Body of pancreas (tissue), 4 donors: ENCODE data around the gene PCDHB7. TPM values are rescaled to one million over a fixed set of nuclear protein-coding genes. Genes with fewer than 3 reads are reported as not detected.
"Not testable (repeated sequence)": the region's sequence is repeated elsewhere in the genome, so short reads cannot be mapped to it uniquely, and the experiment has no call there.

Experiments
- ATAC-seq: fragments of 150-250 bp; one replicate; pipeline ENCODE4 v1.9.1; 2016
- DNase-seq, 4 donors: peaks; one replicate each; pipeline ENCODE4 v3.0.0-alpha.2; 2019
- H3K27ac ChIP-seq, 4 donors: fragments of 200-600 bp; sonication (generic); 1 replicate in 3 of 4; 2 replicates in 1 of 4; pipeline versions ENCODE4 v1.5.1 to v1.6.1; 2016 to 2019; ENCODE audit warnings: mild to moderate bottlenecking in 1 of 4, mixed read lengths in 1 of 4, moderate library complexity in 1 of 4
- H3K27me3 ChIP-seq, 2 donors: fragments of 200-600 bp; sonication (generic); one replicate each; pipeline ENCODE4 v1.6.0; 2016; ENCODE audit warnings: mild to moderate bottlenecking in 1 of 2
- H3K36me3 ChIP-seq, 2 donors: fragments of 200-600 bp; sonication (generic); replicated peaks in 1 of 2; 2 replicates each; pipeline ENCODE4 v1.5.1; 2016; ENCODE audit warnings: low read depth in 2 of 2; ENCODE audit not compliant: insufficient read depth in 1 of 2
- H3K4me1 ChIP-seq: fragments of 200-600 bp; sonication (generic); one replicate; pipeline ENCODE4 v1.6.0; 2016
- H3K4me3 ChIP-seq, 2 donors: fragments of 200-600 bp; sonication (generic); 1 replicate in 1 of 2; 2 replicates in 1 of 2; pipeline ENCODE4 v1.5.1; 2016 to 2019
- H3K9me3 ChIP-seq, 3 donors: fragments of 200-600 bp; sonication (generic); 1 replicate in 2 of 3; 2 replicates in 1 of 3; pipeline ENCODE4 v1.5.1; 2016
- POLR2A ChIP-seq, 3 donors: fragments of 450-650 bp; IDR thresholded peaks; one replicate each; pipeline ENCODE4 v1.6.1; 2016; ENCODE audit warnings: antibody characterized with exemption in 3 of 3, mild to moderate bottlenecking in 2 of 3
- whole genome bisulfite sequencing, 2 donors: methylation state at CpG; one replicate each; pipeline ENCODE4 v1.1.5; 2017; 5-methylcytosine and 5-hydroxymethylcytosine counted together
- intact Hi-C: fragments of 100-400 bp; cut with DNase I; formaldehyde crosslinking; loops from one replicate; pipeline ENCODE4 v1.15.1; 2023
- total RNA-seq, 2 donors: library from RNA; depleted of rRNA; stranded (reverse); fragments of >200 nt; gene quantifications; one replicate each; pipeline ENCODE4 v1.1.0, GENCODE V29; 2016
- TF ChIP-seq, protein P1 (sequence below), 7 experiments: fragments of 450-650 bp in 4 of 7; fragments of 200-600 bp in 3 of 7; sonication (generic) in 3 of 7; IDR thresholded peaks; one replicate each; pipeline ENCODE4 v1.5.1; 2016 to 2019; ENCODE audit warnings: antibody characterized with exemption in 7 of 7

PCDHB7 gene
- total RNA-seq, 2 donors from 2014 or later, result 0.52 TPM; not detected in 1

DNA sequence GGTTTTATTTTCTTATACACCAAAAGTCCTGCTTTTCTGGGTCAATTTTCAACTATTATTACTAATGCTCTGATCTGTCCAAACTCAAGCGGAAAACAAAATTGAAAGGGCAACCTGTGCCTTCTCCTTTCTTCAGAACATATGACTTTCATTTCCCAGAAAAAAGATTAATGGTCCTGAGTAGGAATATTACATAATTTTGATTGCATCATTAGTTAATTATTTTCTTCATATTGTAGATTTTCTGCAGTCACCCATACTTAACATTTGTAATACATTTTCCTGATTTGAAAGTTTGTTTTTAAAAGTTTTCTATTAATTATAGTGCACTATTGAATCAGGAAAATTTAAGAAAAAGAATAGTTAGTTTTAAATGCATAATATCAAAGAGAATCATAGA lies 3.5 kb downstream of the PCDHB7 start:
- Histone ChIP-seq H3K36me3 (no peaks in the 10 kb centered on the region), H3K4me3 (peak overlapping the region in 1 of 2 donors; percentile 7), H3K27ac (no peak overlapping the region), H3K4me1 (no peaks in the 10 kb centered on the region), H3K9me3 (peaks cover 0 to 49% (median 10%) of the 10 kb centered on the region in 3 donors), H3K27me3 (peaks cover 0 to 4% of the 10 kb centered on the region in 2 donors)
- 35 to 62% methylated on average over 1 of the region's 1 CpG for WGBS, 2 donors
- TF ChIP-seq POLR2A (IDR thresholded peaks at IDR 0.05), result no peak
- TF ChIP-seq, protein P1, sequence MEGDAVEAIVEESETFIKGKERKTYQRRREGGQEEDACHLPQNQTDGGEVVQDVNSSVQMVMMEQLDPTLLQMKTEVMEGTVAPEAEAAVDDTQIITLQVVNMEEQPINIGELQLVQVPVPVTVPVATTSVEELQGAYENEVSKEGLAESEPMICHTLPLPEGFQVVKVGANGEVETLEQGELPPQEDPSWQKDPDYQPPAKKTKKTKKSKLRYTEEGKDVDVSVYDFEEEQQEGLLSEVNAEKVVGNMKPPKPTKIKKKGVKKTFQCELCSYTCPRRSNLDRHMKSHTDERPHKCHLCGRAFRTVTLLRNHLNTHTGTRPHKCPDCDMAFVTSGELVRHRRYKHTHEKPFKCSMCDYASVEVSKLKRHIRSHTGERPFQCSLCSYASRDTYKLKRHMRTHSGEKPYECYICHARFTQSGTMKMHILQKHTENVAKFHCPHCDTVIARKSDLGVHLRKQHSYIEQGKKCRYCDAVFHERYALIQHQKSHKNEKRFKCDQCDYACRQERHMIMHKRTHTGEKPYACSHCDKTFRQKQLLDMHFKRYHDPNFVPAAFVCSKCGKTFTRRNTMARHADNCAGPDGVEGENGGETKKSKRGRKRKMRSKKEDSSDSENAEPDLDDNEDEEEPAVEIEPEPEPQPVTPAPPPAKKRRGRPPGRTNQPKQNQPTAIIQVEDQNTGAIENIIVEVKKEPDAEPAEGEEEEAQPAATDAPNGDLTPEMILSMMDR (IDR thresholded peaks at IDR 0.05), result no peak
- intact Hi-C loops, result no loop called here
- ATAC-seq, result no peak
- DNase-seq, result no peak

GRCh38 chr5:141177577-141178191 lies 5.2 kb downstream of the PCDHB7 start, which contains the start of gene PCDHB8:
Gene PCDHB8 (plus strand): TSS chr5:141177790. CDS start chr5:141178035, 245 bp downstream.
- 16 to 30% methylated on average over 14 to 18 of the region's 18 CpGs for WGBS, 2 donors
- H3K27me3 ChIP-seq, H3K4me1 ChIP-seq, ATAC-seq, H3K27ac ChIP-seq, H3K36me3 ChIP-seq, intact Hi-C loops: not testable (repeated sequence)
- Histone ChIP-seq H3K4me3 (peak within 1 kb of the TSS in 1 of 2 donors; percentile 7), H3K9me3 (peaks cover 0 to 53% (median 10%) of the 10 kb centered on the region in 3 donors)
- DNase-seq, result peak in 2 of 4 donors; percentile 13 to 37
- TF ChIP-seq, protein P1 (IDR thresholded peaks at IDR 0.05), result peak in 2 of 7 experiments; percentile 15 to 16

DNA sequence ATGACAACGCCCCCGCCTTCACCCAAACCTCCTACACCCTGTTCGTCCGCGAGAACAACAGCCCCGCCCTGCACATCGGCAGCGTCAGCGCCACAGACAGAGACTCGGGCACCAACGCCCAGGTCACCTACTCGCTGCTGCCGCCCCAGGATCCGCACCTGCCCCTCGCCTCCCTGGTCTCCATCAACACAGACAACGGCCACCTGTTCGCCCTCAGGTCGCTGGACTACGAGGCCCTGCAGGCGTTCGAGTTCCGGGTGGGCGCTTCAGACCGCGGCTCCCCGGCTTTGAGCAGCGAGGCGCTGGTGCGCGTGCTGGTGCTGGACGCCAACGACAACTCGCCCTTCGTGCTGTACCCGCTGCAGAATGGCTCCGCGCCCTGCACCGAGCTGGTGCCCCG lies 6.9 kb downstream of the PCDHB7 start:
- intact Hi-C loops, H3K27me3 ChIP-seq, H3K36me3 ChIP-seq, ATAC-seq, H3K27ac ChIP-seq, DNase-seq, H3K4me3 ChIP-seq, H3K4me1 ChIP-seq: not testable (repeated sequence)
- peaks cover 0 to 51% (median 10%) of the 10 kb centered on the region in 3 donors for H3K9me3 ChIP-seq
- WGBS, 2 donors, result 18 to 49% methylated on average over 24 to 26 of the region's 39 CpGs

DNA sequence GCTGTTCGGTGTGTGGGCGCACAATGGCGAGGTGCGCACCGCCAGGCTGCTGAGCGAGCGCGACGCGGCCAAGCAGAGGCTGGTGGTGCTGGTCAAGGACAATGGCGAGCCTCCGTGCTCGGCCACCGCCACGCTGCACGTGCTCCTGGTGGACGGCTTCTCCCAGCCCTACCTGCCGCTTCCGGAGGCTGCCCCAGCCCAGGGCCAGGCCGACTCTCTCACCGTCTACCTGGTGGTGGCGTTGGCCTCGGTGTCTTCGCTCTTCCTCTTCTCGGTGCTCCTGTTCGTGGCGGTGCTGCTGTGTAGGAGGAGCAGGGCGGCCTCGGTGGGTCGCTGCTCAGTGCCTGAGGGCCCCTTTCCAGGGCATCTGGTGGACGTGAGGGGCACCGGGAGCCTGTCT lies 7.4 kb downstream of the PCDHB7 start:
- H3K27ac ChIP-seq, H3K27me3 ChIP-seq, DNase-seq, H3K36me3 ChIP-seq, intact Hi-C loops, H3K4me3 ChIP-seq, ATAC-seq, H3K4me1 ChIP-seq: not testable (repeated sequence)
- H3K9me3 ChIP-seq, result peaks cover 0 to 49% (median 10%) of the 10 kb centered on the region in 3 donors
- 19% methylated on average over 32 of the region's 32 CpGs; no CpG with 5 or more reads in 1 of the 2 donors for WGBS, 2 donors

GRCh38 chr5:141180313-141180712 lies 7.9 kb downstream of the PCDHB7 start:
- H3K36me3 ChIP-seq, result no peaks in the 10 kb centered on the region
- H3K4me1 ChIP-seq, result no peaks in the 10 kb centered on the region
- no peak overlapping the region for H3K4me3 ChIP-seq
- TF ChIP-seq, protein P1 (IDR thresholded peaks at IDR 0.05), result no peak
- TF ChIP-seq POLR2A (IDR thresholded peaks at IDR 0.05), result no peak
- peaks cover 0 to 45% (median 10%) of the 10 kb centered on the region in 3 donors for H3K9me3 ChIP-seq
- WGBS, 2 donors, result 17 to 24% methylated on average over 1 of the region's 1 CpG
- ATAC-seq (no peak), DNase-seq (no peak)
- intact Hi-C loops, result no loop called here
- no peak overlapping the region for H3K27ac ChIP-seq
- peaks cover 0 to 4% of the 10 kb centered on the region in 2 donors for H3K27me3 ChIP-seq

DNA sequence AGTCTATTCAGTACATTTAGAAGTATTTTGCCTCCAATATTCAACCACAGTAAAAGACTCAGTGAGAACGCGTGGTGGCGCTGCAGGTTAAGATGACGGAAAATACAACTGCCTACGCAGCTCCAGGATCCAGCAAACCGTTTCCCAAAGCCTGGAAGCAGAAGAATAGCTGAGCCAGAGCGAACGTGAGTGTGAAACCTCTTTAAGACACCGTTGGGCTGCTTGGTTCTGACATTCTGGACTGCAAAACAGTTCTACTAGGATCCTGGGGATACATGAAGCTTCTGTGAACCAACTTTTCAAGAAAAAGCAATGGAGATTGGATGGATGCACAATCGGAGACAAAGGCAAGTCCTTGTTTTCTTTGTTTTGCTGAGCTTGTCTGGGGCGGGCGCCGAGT lies 9.8 kb downstream of the PCDHB7 start, which contains the start of gene PCDHB16:
Gene PCDHB16 (plus strand): TSS at position 140 of the 400 bp plus-strand sequence. CDS start 173 bp downstream, at position 313.
- WGBS, 2 donors, result 6 to 11% methylated on average over 13 of the region's 13 CpGs
- intact Hi-C loops, result no loop called here
- Histone ChIP-seq H3K27ac (no peak within 1 kb of the TSS), H3K4me1 (no peaks in the 10 kb centered on the region), H3K36me3 (no peaks in the 10 kb centered on the region), H3K4me3 (no peak within 1 kb of the TSS), H3K9me3 (peaks cover 0 to 42% (median 0%) of the 10 kb centered on the region in 3 donors), H3K27me3 (no peaks in the 10 kb centered on the region)
- peak in 1 of 3 donors; percentile 20 for TF ChIP-seq POLR2A (IDR thresholded peaks at IDR 0.05)
- TF ChIP-seq, protein P1 (IDR thresholded peaks at IDR 0.05), result peak in 5 of 7 experiments; percentile 21 to 57 (median 41)
- ATAC-seq (peak; percentile 40), DNase-seq (peak; percentile 59 to 71 (median 61))

DNA sequence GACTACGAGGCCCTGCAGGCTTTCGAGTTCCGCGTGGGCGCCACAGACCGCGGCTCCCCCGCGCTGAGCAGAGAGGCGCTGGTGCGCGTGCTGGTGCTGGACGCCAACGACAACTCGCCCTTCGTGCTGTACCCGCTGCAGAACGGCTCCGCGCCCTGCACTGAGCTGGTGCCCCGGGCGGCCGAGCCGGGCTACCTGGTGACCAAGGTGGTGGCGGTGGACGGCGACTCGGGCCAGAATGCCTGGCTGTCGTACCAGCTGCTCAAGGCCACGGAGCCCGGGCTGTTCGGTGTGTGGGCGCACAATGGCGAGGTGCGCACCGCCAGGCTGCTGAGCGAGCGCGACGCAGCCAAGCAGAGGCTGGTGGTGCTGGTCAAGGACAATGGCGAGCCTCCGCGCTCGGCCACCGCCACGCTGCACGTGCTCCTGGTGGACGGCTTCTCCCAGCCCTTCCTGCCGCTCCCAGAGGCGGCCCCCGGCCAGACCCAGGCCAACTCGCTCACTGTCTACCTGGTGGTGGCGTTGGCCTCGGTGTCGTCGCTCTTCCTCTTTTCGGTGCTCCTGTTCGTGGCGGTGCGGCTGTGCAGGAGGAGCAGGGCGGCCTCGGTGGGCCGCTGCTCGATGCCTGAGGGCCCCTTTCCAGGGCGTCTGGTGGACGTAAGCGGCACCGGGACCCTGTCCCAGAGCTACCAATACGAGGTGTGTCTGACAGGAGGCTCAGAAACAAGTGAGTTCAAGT lies 11.8 kb downstream of the PCDHB7 start:
- peaks cover 0 to 27% (median 0%) of the 10 kb centered on the region in 3 donors for H3K9me3 ChIP-seq
- ATAC-seq, intact Hi-C loops, H3K36me3 ChIP-seq, H3K27ac ChIP-seq, DNase-seq, H3K27me3 ChIP-seq, H3K4me3 ChIP-seq, H3K4me1 ChIP-seq: not testable (repeated sequence)
- WGBS, 2 donors, result 16 to 46% methylated on average over 4 to 37 of the region's 69 CpGs
